Superior temporal gyrus (tissue), 1 donor: ENCODE results near the gene MYMK.
A peak's percentile ranks its signal among the peaks of the same experiment; 100 is the strongest.
"Not testable (repeated sequence)": the region's sequence is repeated elsewhere in the genome, so short reads cannot be mapped to it uniquely, and the experiment has no call there.

Source experiments
- DNase-seq: peaks from one replicate; pipeline ENCODE4 v3.0.0-alpha.2; 2016; ENCODE audit errors: extremely low spot score

The MYMK gene

DNA sequence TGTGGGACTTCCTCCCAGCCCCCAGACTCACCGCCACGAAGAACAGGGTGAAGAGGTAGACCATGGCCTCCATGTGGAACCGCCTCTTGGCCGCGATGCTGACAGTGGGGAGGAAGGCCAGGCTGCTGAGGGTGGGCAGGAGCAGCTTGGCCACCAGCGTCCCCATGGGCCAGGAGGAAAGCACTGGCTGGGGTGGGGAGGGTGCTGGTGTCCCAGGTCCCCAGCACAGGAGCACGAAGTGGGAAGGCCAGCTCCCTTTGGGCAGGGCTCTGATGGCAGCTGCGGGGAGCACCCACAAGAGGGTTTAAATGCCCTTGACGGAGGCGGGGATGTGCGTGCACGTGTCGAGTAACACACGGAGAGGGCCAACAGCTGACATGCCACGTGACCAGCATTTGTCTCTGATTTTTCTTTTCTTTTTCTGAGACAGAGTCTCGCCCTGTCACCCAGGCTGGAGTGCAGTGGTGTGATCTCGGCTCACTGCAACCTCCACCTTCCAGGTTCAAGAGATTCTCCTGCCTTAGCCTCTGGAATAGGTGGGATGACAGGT is at the start of gene MYMK:
Gene MYMK (minus strand): TSS at position 281 of the 550 bp plus-strand sequence. CDS start 115 bp downstream, at position 166.
- no peak for DNase-seq

DNA sequence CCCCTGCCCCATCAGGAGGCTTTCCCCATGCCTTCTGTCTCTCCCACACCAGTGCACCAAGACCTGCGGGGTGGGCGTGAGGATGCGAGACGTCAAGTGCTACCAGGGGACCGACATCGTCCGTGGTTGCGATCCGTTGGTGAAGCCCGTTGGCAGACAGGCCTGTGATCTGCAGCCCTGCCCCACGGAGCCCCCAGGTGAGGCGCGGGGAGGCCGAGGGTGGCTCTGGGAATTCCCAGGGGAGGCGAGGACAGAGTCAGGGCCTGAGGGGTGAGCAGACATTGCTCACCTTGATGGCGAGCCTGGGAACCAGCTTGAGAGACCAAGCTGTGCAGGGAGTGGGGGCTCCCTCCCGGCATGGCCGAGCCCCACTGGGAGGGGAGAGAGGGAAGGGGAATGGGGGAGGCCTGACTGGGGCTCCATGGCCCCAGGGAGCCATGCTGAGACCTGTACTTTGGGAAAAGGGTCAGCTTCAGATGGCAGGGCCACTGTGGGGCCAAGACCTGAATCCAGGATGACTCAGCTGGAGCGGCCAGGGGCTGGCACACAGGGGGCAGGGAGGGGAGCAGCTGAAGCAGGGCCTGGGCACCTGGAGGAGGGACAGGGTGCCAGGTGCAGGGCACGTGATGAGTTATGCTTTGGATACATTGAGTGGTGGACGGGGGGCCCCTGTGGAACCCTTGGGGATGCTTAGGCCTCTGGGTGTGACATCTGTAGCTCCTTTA is 49.2 kb upstream of the MYMK start:
- no peak for DNase-seq

DNA sequence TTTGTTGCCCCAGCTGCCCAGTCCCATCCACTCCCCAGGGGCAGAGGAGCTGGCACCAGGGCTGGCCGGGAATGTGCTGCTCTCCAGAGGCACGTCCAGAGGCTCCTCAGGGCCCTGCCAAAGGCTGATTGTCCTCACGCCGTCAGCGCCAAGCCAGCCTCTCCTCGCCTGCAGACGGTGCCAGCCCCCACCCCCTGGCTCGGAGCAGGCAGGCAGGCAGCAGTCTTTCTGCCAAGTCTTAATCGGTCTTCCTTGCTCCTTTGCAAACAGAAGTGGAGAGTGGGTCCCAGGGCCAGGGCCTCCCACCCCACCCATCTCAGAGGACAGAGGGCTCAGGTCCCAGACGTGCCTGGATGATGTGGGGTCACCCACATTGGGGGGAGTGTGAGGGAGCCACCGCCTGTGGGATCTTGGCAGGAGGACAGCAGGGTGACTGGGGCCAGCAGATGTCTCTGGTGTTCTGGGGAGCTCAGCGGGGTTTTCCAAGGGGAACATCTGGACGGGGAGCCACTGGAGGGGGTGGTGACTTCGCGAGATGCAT is 48.1 kb upstream of the MYMK start:
- peak; percentile 76 for DNase-seq

- no peak for DNase-seq
These were observed 47.3 kb upstream of the MYMK start for GRCh38 chr9:133571896-133572595.

DNA sequence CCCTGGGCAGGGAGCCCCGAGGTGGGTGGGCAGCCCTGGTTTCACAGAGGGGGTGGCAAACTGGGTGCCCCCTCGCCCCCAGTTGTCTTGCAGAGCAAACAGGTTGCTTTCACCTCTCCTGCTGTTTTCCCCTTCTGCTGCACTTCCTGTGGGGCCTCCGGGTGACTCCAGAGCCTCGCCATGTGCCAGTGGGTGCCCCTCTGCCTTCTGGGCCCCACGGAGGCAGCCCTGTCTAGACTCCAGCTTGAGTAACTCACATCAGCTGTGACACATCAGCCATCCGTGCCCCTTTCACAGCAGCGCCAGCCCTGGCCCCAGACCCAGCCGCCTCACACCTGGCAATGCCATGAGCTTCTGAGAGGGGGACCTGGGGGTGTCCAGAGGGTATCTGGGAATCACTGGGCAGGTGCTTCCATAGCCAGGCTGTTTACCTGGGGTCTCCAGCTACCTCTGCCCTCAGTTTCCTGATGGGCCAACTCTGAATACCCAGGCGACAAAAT is 46.7 kb upstream of the MYMK start:
- no peak for DNase-seq

DNA sequence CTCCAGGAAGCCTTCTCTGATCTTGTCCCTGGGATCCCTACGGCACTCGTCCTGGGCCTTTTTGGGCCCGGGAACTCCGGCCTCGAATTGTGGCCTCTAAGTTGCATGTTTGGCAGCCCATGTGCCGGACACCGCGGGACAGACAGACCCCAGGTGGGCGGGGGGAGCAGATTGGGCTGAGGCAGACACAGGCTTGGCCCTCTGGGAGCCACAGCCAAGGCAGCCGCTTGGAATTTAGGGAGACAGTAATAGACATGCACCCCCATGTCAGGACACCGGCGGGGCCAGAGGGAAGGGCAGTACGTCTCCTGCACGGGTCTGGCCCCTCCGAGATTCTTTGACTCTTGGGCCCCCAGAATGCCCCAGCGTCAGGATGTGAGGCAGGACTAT is 45.9 kb upstream of the MYMK start:
- no peak for DNase-seq

DNA sequence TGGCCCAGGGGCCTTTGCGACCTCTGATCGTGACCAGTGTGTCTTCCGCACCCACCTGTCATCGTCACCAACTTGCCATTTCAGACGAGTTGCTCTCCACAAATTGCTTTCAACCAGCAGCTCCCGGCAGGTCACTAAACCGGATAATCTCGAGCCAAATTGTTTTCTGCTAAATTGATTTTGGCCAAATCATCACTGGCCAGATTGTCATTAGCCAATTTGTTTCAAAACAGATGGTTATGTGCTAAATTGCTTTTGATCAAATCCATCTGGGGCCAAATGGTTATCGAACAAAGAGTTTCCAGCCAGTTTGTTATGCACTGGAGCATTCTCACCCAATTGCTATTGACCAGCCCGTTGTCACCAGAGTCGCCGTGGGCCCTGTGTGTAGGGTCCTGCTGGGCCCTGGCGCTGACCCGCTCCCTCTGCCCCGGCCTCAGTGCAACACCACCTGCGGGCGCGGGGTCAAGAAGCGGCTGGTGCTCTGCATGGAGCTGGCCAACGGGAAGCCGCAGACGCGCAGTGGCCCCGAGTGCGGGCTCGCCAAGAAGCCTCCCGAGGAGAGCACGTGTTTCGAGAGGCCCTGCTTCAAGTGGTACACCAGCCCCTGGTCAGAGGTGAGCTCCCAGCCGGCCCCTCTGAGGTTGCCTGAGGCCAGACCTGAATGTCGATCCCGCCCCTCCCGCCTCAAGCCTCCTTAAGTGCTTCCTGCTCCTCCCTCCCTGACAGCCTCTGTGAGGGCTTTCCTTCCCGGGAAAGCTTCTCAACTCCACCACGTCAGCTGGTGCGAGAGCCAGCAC is 45.3 kb upstream of the MYMK start:
- DNase-seq = no peak

- DNase-seq = no peak
These were observed 44.5 kb upstream of the MYMK start for GRCh38 chr9:133569121-133569785.

GRCh38 chr9:133568186-133568585 is 43.4 kb upstream of the MYMK start:
- no peak for DNase-seq

- no peak for DNase-seq
These were observed 42.1 kb upstream of the MYMK start for GRCh38 chr9:133566817-133567216.

- DNase-seq = no peak
These were observed 41.6 kb upstream of the MYMK start for GRCh38 chr9:133566382-133566781.

DNA sequence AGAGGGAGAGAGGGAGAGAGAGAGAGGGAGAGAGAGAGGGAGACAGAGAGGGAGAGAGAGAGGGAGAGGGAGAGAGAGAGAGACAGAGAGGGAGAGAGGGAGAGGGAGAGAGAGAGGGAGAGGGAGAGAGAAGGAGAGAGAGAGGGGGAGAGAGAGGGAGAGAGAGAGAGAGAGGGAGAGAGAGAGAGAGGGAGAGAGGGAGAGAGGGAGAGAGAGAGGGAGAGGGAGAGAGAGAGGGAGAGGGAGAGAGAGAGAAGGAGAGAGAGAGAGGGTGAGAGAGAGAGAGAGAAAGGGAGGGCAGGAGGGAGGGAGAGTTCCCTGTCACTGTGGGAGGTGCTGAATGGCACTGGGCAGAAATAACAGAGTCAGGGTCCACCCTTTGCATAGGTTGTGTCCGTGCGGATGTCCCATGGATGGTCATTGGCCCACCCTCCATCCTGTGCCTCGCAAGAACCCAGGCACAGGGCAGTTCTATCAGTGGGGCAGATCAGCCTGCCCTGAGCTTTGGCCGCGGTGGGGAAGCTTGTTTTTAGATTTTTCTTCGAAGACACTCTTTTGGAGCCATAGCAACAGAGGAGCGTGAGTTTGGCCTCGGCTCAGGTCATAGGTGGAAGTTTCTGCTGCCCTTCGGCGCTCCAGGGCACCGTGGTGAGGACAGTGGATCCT is 39.8 kb upstream of the MYMK start:
- DNase-seq = no peak

DNA sequence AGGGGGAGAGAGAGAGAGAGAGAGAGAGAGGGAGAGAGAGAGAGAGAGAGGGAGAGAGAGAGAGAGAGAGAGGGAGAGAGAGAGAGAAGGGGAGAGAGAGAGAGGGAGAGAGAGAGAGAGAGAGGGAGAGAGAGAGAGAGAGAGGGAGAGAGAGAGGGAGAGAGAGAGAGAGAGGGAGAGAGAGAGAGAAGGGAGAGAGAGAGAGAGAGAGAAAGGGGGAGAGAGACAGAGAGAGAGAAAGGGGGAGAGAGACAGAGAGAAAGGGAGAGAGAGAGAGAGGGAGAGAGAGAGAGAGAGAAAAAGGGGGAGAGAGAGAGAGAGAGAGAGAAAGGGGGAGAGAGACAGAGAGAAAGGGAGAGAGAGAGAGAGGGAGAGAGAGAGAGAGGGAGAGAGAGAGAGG is 39.1 kb upstream of the MYMK start:
- not testable (repeated sequence) for DNase-seq

DNA sequence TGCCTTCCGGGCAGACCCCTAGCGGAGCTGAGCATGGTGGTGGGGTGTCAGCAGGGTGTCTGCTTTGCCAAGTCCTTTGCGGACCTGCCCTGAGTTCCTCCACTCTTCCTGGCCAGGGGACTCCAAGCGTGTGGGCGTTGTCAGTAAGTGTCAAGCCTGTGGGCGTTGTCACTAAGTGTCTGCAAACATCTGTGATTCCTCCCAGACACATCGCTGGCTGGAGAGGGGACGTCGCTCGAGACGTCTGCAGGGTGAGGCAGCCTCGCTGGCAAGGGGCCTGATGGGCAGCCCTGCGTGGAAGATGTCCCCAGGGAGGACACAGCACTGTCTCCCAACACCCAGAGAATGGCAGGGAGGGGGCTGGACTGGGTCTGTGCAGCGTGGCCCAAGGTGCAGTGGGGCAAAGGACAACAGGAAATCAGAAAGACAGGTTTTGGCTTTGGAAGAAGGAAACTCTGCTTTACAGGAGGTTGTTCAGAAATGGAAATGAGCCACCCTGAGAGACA is 38.6 kb upstream of the MYMK start:
- no peak for DNase-seq

DNA sequence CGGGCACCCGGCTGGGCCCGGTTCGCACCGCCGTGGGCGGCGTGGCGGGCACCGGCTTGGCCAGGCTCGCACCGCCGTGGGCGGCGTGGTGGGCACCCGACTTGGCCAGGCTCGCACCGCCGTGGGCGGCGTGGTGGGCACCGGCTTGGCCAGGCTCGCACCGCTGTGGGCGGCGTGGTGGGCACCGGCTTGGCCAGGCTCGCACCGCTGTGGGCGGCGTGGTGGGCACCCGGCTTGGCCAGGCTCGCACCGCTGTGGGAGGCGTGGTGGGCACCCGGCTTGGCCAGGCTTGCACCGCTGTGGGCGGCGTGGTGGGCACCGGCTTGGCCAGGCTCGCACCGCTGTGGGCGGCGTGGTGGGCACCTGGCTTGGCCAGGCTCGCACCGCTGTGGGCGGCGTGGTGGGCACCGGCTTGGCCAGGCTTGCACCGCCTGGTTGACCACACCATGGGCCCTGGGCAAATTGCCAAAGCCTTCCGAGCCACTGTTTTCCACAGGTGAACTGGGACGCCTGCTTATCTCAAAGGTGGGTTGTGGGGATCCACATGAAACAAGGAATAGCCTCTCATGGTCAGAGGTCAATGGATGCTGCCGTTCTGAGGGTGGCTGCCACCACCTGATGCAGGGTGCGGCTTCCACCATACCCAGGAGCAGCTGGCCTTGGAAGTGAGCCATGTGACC is 38.0 kb upstream of the MYMK start:
- no peak for DNase-seq

GRCh38 chr9:133561976-133562554 is 37.3 kb upstream of the MYMK start:
- DNase-seq = no peak

DNA sequence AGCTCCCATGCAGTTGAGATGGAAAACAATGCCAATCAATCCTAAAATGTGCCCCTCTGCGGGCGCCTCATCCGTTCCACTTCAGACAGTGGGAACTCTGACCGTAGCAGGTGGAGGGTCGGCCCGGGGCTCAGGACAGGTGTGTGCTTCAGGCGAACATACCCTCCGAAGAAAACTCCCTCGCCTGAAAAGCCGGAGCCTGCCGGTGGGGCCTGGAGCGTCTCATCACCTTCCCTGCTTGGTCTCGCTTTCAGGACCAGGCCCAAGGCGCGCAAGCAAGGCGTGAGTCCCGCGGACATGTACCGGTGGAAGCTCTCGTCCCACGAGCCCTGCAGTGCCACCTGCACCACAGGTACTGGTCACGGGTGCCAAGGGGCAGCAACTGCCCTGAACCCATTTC is 36.2 kb upstream of the MYMK start:
- DNase-seq = no peak

DNA sequence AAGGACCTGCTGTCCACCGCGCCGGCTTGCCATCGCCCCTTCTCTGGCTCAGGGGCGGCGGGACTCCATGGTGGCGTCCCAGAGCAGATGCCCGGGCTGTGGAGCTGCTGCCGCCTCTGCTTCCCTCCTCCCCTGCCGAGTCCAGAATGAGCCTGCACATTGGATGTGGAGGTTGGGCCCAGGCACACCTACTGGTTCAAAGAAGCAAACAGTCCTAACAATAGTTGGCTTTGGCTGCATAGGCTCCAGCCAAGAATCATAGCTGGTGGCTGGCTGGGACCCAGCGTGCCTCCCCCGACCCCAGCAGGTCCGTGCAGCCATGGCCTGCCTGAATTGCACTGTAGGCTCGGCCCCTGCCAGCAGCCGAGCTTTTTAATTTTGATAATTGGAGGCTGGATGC is 35.6 kb upstream of the MYMK start:
- no peak for DNase-seq
